Stromal cell of bone marrow (primary cell): Measurements from ENCODE around the gene SLC6A5.

Source experiments
- DNase-seq: peaks from one replicate; pipeline ENCODE4 v3.0.0-alpha.2; 2012; ENCODE audit warnings: low read depth

SLC6A5 gene

DNA sequence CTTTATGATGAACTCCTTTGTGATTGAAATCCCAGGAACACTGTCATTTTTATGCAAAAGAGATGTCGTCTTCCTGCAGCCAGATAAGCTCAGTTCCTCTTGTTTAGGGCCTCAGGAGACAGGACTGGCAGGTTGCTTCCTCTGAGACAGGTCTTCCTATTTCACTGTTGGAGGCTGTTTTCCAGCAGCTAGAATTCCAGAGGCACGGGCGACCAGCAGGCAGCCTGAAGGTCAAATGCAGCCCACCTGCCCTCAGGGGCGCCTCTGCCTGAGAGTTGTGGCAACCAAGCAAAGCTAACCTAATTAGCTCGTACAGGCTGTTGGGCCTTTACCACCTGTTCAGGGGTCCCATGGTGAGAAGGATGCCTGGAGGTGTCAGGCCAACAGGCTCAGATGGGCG is 22.3 kb downstream of the SLC6A5 start:
- DNase-seq, result no peak

DNA sequence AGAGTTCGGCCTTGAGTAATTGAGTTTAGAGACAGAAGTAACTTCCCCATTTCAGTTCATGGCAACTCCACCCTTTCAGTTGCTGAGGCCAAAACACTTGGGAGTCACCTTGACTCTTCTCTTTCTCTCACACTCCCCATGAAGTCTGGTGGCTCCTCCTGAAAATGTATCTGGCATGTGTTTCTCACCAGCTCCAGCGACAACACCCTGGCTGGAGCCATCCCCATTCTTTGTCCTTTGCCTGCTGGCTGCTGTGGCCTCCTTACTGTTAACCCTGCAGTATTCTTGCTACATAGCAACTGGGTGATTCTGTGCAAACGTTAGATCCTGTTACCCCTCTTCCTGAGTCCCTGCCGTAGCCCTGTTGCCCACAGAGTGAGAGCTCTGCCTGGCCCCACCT is 23.8 kb downstream of the SLC6A5 start:
- DNase-seq, result no peak

DNA sequence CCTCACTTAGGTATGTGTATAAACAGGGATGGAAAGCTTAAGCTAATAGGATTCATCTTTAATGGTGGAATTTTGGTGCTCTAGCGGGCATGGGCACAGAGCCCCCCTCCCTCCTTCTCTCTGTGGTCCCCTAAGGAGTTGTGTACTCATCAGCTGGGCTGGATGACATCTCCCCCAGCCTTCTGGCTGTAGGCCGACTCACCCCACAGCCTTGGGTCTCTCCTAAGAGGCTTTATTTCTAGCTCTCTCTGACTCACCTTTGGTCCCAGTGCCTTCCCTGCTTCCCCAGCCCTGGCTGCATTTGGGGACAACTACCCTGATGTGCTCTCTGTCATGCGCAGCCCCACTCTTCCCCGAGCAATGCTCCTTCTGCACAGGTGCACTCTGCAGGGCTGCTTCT is 26.9 kb downstream of the SLC6A5 start:
- no peak for DNase-seq

DNA sequence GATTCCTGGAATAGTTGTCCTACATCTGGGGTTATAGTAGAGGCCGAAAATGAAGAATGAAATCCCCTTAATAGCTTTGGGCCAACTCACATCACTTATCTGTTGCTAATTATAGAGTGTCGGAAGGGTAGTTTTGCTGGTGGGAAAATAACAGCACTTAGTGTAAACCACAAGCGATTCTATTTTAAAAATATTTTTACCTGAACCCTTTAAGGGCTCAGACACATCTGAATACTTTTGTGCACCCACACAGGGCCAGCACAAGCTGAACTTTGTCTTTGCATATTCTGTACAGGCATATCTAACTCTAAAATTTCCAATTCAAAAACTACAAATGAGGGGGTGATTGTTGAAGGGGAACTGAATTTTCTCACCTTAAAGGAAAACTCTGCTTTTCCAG is 27.6 kb downstream of the SLC6A5 start:
- no peak for DNase-seq

DNA sequence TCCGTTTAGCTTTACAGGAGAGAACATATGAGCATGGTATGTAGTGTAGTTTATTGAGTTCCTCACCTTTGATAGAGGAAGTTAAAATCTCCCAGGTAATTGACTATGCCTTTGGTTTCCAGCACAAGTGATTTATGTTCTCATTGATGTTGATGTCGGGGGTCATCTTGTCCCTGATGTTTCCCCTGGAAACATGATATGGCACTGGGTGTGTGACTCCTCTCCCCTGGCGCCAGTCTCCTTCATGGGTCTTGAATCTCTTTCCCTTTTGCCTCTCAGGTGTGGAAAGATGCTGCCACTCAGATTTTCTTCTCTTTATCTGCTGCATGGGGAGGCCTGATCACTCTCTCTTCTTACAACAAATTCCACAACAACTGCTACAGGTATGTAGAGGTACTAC is 28.3 kb downstream of the SLC6A5 start:
- DNase-seq, result no peak

DNA sequence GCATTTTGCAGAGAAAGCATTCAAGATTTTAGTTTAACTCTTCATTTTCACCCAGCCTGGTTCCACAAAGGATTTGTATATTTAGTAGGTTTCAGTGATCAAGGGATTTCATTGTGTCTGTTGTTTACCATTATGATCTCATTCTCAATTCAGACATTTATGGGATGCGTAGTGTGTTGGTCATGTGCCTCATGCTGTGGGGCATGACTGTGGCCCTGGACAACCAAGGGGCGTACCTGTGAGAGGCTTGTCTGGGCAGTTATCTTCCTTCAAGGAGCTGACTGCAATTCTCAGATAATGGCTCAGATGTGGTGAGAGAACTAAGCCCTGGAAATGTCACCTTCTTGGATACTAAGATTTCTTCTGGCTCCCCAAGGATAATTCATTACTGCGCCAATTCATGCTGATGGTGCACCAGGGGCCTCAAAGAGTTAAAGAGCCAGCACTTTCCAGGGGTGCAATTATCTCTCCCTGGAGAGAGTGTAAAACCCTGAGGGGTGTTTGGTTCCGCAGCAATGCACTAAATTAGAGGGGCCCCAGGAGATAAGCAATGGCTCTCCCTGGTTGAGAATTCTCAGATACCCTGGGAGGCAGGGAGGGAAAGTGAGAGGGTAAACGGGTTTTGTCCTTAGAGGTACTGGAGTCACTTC is 32.2 kb downstream of the SLC6A5 start:
- no peak for DNase-seq

DNA sequence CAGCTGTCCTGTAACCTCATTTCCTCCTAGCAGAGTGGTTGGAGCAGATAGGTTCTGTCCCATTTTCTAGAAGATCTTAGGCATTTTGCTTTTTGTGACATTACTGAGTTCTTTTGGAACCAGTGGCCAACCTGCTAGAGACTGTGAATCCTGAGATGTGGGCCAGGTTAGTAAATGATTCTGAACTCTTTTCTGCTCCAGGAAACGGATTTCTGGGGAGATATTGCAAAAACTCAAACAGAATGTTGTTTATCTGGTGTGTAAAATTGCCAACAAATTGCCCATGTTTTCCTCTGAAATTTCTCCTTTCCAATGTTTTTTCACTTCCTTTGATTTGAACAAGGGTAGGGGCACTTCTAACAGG is 32.7 kb downstream of the SLC6A5 start:
- no peak for DNase-seq

DNA sequence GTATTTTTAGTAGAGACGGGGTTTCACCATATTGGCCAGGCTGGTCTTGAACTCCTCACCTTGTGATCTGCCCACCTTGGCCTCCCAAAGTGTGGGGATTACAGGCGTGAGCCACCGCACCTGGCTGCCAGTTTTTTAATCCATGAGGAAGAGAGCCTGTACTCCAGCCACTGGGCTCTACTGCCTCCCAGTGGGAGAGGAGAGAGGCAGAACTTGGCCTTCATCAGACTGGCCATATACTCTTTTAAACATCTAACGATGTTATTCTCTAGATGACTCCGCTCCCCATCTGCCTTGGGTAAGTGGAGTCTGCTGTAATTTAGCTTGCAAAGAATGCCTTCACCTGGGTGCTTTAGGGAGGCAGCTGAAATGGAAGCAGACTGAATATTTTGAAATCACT is 34.6 kb downstream of the SLC6A5 start:
- no peak for DNase-seq

DNA sequence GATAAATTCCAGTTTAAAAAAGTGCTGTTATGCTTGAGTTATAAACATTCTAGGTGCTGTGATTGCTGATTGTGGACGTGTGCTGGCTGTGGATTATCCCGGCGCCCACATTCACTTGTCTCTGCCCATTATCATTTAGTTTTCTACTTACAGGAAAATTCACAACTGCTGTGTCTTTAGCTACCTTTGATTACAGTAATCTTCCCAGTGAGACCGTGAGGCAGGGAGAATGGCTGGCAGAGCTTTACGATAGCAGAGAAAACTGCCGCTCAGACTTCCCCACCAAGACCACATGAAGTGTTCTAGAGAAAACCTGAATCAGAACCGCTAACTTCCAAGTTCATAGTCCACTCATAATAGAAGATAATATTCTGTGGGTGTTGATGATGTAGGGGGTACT is 35.4 kb downstream of the SLC6A5 start:
- no peak for DNase-seq

DNA sequence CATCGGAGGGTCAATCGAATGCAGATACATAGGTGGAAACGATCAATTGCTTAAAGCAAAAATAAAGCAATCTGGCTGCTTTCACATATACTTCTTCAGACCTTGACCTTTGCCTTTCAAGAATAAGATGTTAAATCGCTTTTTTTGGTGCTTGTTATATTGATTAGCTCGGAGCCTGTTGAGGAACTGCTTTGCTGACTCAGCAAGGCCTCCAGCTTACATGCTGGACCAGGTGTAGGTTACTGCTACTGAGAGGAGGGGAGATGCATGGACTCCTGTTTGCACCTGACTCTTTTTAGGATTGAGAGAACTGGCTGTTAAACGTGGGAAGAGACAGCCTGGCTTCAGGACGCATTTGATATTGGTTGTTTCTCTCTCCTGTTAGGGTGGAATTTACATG is 38.7 kb downstream of the SLC6A5 start:
- no peak for DNase-seq

DNA sequence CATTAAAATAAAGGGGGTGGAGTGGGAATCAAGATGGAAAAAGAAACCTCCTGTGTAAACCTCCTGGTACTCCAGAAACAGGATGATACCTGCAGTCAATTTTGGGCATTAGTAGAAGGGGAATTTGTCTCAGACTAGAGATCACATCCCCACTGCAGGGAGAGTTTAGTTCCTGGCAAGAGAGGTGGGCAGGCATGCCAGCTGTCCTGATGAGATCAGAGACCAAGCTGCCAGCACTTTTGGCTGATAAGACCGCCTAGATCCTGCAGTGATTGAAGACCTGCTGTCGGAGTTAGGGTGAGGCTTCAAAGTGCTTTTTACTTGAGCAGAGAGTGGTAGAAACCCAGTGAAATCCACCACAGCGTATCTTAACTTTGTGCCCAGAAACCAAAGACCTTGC is 40.3 kb downstream of the SLC6A5 start:
- no peak for DNase-seq

DNA sequence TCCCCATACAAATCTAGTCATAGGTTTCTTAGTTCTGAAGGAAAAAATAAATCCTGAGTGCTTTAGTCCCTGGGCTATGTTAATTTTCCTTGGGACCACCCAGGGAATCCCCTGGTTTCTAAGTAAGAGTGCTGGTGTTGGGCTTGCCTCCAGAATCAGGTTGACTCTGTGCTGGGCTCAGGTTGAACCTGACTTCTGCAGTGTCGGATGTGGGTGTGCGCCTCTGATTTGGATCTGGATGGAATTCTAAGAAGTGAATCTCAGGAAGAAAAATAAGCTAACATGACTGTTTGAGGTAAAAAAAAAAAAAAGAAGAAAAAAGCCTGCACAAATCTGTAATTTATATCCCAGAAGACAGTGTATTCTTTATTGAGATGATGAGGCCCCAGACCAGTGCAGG is 41.0 kb downstream of the SLC6A5 start:
- DNase-seq, result no peak

DNA sequence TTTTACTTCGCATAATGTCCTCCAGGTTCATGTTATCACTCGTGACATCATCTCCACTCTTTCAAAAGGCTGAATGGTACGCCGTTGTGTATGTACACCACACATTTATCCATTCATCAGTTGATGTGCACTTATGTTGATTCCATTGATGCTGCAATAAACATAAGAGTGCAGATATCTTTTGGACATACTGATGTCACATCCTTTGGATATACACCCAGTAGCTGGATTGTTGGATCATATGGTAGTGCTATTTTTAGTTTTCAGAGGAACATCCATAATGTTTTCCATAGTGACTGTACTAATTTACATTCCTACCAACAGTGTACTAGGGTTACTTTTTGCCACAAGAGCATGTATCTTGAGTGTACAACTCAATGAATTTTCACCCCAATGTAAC is 45.0 kb downstream of the SLC6A5 start:
- DNase-seq, result no peak

DNA sequence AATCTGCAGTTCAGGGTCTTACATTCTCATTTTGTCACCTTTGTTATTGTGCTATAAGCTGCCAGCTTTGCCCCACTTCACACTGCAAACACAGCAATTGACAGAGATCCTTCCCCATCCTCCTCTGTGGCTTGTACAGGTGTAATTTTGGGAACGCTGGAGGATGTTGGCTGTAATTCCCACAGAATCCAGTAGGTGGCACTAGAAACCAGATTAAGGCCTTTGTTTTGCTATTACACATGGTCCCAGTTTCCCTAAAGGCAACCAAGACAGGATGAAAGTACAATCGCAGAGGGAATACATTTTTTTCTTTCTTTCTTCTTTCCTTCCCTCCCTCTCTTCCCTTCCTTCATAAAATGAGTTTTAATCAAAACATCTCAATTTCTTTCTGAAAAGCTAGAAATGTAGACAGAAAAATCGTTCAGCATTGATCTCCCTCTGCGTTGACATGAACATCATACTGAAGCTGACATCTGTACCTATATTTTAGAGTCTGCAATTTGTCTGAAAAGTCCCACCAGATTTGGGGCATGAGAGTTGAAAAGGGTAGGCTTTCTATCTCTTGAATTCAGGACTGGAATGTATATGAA is 48.7 kb downstream of the SLC6A5 start:
- peak; percentile 22 for DNase-seq

DNA sequence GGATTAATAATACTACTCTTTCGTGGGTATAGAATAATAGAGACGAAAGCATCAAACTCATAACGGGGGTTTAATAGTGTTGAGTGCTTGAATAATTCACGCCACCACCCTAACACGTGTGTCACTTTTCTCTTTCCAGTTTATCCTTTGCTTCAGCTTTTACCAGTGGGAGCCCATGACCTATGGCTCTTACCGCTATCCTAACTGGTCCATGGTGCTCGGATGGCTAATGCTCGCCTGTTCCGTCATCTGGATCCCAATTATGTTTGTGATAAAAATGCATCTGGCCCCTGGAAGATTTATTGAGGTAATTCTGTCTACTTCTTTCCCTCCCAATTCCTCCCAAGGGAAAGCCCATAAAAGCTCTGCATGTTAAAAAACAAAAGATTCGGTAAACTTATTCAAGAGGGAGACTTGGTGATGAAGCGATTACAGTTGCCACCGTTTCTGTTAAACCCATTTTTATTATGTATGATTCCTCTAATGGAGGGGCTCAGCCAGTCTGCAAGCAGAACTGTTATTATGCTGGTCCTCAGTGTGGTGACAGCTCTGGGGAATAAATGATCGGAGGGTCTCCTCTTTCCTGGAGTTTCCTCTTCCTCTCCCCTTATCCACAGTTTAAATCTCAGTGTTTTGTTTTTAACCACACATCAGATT is 52.9 kb downstream of the SLC6A5 start:
- DNase-seq, result no peak

DNA sequence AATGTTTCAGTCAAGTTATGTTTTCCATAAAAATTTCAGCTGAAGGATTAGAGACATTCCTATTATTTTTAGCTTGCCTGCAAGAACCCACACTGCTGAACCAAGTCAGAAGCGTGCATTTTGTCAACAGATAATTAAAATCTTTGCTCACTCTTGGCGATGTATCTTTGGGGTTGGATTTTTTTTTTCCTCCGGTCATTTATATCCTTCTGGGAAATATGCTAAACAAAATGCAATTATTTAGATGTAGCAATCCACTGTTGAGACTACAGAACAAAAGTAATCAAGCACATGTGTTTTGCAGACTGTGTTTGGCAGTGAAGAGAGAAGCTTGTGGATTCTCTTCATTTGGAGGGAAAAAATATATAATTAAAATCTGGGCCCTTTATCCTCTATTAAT is 54.6 kb downstream of the SLC6A5 start:
- no peak for DNase-seq

DNA sequence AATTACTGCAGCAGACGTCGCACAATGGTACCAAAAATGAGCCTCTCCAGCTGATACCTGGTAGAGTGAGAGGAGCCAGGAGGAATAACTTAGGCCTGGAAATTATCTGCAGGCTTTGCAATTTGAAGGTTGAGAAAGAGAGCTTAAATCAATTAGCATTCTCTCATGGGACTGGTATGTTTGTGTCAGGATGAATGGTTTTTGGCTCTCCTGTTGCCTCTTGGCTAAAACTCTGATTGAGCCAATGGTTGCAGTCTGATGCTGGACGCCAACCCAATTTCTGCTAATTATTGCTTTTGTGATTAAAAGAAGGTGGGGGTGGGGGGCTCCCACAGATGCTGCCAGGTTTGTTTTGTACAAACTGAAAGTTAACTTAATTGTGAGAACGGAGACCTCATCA is 57.5 kb downstream of the SLC6A5 start:
- no peak for DNase-seq

DNA sequence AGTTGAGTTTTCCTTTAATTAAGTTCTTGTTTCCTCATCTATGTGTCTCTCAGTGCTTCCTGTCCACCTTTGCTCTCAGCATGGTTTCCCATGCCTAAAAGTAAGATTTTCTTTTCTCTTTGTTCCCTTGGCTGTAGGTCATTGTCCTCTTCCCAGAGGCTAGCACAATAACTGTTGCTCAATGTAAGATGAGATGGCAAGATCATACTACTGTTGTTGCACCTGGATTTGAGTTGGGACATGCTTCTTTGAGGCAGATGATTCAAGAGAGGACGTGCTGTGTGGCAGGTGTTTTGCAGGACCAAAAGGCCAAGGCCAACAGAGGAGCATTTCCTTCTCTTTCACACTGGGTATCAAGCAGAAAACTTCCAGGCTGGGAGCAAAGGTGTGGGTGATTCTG is 58.7 kb downstream of the SLC6A5 start:
- DNase-seq, result no peak

DNA sequence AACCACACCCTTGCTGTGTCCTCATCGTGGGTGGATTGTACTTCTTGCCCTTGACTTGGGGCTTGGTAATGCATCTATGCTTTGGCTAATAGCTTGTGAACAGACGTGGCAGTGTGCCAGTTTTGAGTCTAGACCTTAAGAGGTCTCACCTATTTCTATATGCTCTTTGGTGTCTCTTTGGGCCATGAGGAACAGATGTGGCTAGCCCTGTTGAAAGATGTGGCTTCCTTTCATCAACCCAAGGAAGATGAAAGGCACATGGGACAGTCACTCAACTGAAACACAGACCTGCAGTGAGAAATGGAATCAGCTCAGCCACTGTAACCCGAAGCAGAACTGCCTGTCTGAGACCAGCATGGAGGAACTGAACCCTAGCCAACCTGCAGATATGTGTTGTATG is 62.0 kb downstream of the SLC6A5 start:
- no peak for DNase-seq

DNA sequence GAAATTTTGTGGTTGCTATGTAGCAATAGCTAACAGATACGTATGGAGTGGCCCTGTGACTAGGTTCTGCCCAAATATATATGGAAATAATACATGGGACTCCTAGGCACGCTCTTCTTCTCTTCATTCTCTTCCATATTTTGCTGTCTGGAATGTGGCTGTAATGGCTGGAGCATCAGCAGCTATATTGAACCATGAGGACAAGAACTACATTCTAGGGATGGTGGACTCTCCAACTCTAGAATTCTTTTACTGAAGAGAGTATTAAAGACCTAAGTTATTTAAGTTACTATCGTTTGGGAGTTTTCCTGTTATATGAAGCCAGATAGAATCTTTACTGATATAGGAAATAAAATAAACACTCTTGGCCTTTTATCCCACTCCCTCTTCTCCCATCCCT is 62.4 kb downstream of the SLC6A5 start:
- no peak for DNase-seq

DNA sequence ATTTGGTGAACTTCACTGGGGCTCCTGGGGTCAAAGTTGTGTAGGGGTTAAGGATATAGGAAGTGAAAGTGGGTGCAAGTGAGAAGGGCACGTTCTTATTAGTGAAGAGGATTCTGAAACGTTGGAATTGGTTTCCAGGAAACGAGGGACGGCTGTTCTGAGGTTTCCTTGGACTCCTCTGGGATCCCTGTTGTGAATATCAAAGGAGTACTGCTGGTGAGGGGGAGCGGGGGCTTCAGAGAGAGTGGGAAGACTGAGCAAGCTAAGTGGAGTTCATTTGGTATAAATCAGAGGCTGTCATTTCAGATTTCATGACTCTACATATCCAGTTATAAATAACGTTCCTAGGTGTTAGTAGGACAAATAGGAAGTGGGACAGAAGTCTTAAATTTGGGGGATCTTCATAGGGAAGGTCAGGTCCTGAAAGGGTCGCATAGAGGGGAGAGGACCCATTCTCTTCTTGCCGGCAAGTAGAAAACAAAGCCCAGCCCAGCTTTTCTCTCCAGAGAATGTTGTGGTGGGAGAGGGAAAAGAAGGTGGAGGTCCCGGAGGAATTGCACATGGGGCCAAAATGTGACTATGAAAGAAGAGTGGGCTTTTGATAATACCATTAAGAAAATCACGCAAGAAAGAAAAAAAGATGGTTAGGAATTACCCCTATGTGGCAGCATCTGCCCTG is 68.9 kb downstream of the SLC6A5 start:
- DNase-seq, result no peak

DNA sequence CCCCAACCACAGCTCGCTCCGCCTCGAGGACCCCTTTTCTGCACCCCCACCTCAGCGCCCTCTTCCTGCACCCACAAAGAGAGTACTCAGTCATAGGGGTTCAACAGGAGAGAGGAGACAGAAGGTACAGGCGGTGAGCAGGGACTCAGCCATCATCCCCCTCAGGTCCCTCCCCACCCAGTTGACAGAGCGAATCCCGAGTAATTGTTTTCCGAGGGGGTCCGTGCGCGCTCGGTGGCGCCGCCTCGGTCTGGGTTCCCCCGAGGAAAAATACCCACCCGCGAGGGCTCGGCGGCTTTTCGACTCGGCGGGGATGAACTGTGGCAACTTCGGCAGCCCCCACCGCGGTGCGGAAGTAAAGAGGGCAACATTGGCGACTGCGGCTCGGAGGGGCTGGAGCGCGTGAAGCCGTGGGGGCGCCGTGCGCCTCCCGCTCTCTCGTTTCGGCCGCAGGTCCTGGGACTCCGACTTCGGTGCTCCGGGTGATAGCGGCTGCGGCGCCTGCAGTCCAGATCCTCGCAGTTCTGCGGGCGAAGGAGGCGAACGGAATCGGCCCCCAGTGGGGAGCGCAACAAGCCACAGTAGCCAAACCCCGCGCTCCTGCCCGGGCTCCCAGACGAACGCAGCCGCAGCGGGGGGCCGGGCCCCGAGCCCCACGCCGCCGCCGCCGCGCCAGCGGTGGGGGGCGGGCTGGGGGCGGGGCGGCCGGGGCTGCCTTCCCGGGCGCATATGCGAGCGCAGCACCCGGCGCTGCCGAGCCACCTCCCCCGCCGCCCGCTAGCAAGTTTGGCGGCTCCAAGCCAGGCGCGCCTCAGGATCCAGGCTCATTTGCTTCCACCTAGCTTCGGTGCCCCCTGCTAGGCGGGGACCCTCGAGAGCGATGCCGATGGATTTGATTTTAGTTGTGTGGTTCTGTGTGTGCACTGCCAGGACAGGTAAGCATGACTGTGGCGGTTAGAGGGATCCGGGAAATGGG is 69.7 kb downstream of the SLC6A5 start, which contains the start of gene NELL1:
Gene NELL1, plus strand, starts transcription at position 743 of the 976 bp plus-strand sequence.
- no peak for DNase-seq
